Measurements from ENCODE around the gene IRAK1.

IRAK1 gene

DNA sequence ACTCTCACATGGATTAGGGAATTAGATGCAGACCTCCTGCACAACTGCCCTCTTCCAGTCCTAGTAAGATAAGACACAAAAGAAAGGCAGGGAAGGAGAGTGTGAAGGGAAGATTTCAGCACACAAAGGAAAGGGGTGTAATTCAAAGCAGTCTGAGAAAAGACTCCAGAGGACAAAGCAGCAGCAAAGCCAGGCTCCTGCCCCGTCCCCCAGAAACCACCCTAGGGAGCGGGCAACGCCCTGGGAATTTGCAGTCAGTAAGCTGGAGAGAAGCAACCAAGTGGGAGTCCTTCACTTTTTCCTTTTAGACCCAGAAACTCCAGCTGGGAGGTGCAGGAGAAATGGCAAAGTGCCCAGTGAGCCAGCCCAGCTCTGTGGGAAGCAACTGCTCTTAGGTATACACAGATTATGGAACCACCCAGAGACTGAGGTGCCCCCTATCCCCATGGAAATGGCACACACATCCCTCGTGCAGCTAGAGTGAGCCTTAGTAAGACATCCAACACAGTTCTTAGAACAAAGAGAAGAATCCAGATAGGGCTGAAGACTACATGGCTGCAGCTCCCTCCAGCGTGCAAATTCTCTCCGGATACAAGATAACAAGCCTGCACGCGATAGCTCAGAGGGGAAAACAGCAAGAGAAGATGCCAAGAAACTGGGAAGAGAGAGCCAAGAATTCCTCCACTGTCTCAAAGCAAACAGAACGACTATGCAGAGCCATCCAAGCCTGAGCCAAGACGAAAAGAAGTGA is 26.5 kb upstream of the IRAK1 start:
- no CpG with 5 or more reads among the region's 10 CpGs for WGBS (ENCODE audit: extremely low coverage, insufficient coverage, low lambda C conversion rate)
- no peak overlapping the region for H3K4me3 ChIP-seq (ENCODE audit: low read length)
- no peak overlapping the region for H2BK120ac ChIP-seq (ENCODE audit: low read depth, low read length)
- no peaks in the 10 kb centered on the region for H3K4me1 ChIP-seq (ENCODE audit: control insufficient read depth, low read depth, low read length)
- no peak overlapping the region for H2BK15ac ChIP-seq (replicated peaks; ENCODE audit: low read depth)
- no peak overlapping the region for H2AK5ac ChIP-seq (ENCODE audit: low read length)
- H3K9ac ChIP-seq (ENCODE audit: low read length), result no peak overlapping the region
- no peak overlapping the region for H2BK5ac ChIP-seq (ENCODE audit: low read length)
- peak overlapping the region; percentile 2 for H3K56ac ChIP-seq (ENCODE audit: low read length)
- no peak overlapping the region for H4K8ac ChIP-seq (ENCODE audit: low read depth, low read length)
- H3K4me2 ChIP-seq (ENCODE audit: low read length), result no peak overlapping the region
- H3K23ac ChIP-seq (ENCODE audit: low read length), result no peak overlapping the region
- no peak overlapping the region for H3K4ac ChIP-seq (ENCODE audit: low read depth, low read length)
- H3K79me1 ChIP-seq (ENCODE audit: low read length), result peaks cover 4% of the 10 kb centered on the region
- peak; percentile 71 for DNase-seq
- peak overlapping the region; percentile 86 for H3K27ac ChIP-seq (ENCODE audit: low read depth, low read length)
- H4K5ac ChIP-seq (ENCODE audit: low read length), result no peak overlapping the region
- no peaks in the 10 kb centered on the region for H3K27me3 ChIP-seq (ENCODE audit: insufficient read depth, low read length, poor library complexity)
- H3K79me2 ChIP-seq (ENCODE audit: control insufficient read depth, insufficient read depth, low read length), result peaks cover 2% of the 10 kb centered on the region
- H3K18ac ChIP-seq (ENCODE audit: low read length), result no peak overlapping the region
- H3K36me3 ChIP-seq (ENCODE audit: control insufficient read depth, insufficient read depth, low read length), result no peaks in the 10 kb centered on the region

GRCh38 chrX:154044091-154044490 is 24.4 kb upstream of the IRAK1 start:
- no peak overlapping the region for H3K4me2 ChIP-seq (ENCODE audit: low read length)
- no peak overlapping the region for H2BK120ac ChIP-seq (ENCODE audit: low read depth, low read length)
- DNase-seq, result no peak
- no peaks in the 10 kb centered on the region for H3K27me3 ChIP-seq (ENCODE audit: insufficient read depth, low read length, poor library complexity)
- WGBS (ENCODE audit: extremely low coverage, insufficient coverage, low lambda C conversion rate), result no CpG with 5 or more reads among the region's 6 CpGs
- H3K18ac ChIP-seq (ENCODE audit: low read length), result no peak overlapping the region
- no peak overlapping the region for H2BK15ac ChIP-seq (replicated peaks; ENCODE audit: low read depth)
- no peak overlapping the region for H3K56ac ChIP-seq (ENCODE audit: low read length)
- H3K23ac ChIP-seq (ENCODE audit: low read length), result no peak overlapping the region
- H3K4me3 ChIP-seq (ENCODE audit: low read length), result no peak overlapping the region
- H2AK5ac ChIP-seq (ENCODE audit: low read length), result no peak overlapping the region
- peaks cover 2% of the 10 kb centered on the region for H3K79me2 ChIP-seq (ENCODE audit: control insufficient read depth, insufficient read depth, low read length)
- no peak overlapping the region for H2BK5ac ChIP-seq (ENCODE audit: low read length)
- H3K79me1 ChIP-seq (ENCODE audit: low read length), result no peaks in the 10 kb centered on the region
- no peaks in the 10 kb centered on the region for H3K4me1 ChIP-seq (ENCODE audit: control insufficient read depth, low read depth, low read length)
- H3K4ac ChIP-seq (ENCODE audit: low read depth, low read length), result no peak overlapping the region
- no peak overlapping the region for H3K9ac ChIP-seq (ENCODE audit: low read length)
- H4K5ac ChIP-seq (ENCODE audit: low read length), result no peak overlapping the region
- H3K27ac ChIP-seq (ENCODE audit: low read depth, low read length), result no peak overlapping the region
- H4K8ac ChIP-seq (ENCODE audit: low read depth, low read length), result no peak overlapping the region
- H3K36me3 ChIP-seq (ENCODE audit: control insufficient read depth, insufficient read depth, low read length), result no peaks in the 10 kb centered on the region

DNA sequence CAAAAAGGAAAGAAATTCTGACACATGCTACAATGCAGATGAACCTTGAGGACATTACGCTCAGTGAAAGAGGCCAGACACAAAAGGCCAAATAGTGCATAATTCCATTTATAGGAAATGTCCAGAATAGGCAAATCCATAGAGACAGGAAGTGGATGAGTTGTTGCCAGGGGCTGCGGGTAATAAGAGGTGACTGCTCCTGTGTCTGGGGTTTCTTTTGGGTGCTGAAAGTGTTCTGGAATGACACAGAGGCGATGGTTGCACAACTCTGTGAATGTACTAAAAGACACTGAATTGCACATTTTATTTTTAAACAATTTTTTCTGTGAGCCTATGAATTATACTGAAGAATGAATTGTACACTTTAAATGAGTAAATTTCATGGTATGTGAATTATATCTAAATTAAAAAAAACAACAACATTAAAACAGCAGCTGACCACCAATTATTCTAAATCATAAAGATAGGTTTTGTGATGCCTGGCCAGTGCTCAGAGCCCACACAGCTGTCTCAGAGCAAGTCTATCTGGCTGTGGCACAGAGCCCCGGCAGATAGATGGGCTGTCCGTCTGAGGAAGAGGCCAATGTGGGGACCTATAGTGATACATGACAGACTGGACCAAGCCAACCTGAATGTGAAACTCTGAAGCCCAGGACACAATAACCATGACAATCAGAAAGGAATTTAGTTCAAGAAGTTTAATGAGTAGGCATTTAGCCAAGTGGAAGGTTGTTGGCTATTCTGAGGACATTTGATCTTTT is 23.5 kb upstream of the IRAK1 start:
- Histone ChIP-seq H2BK5ac (ENCODE audit: low read length) (no peak overlapping the region), H3K79me2 (ENCODE audit: control insufficient read depth, insufficient read depth, low read length) (peaks cover 2% of the 10 kb centered on the region), H3K79me1 (ENCODE audit: low read length) (no peaks in the 10 kb centered on the region), H3K36me3 (ENCODE audit: control insufficient read depth, insufficient read depth, low read length) (no peaks in the 10 kb centered on the region), H3K27me3 (ENCODE audit: insufficient read depth, low read length, poor library complexity) (no peaks in the 10 kb centered on the region), H3K18ac (ENCODE audit: low read length) (no peak overlapping the region), H3K27ac (ENCODE audit: low read depth, low read length) (no peak overlapping the region), H3K4me1 (ENCODE audit: control insufficient read depth, low read depth, low read length) (no peaks in the 10 kb centered on the region), H3K4me3 (ENCODE audit: low read length) (no peak overlapping the region), H3K4ac (ENCODE audit: low read depth, low read length) (no peak overlapping the region), H3K4me2 (ENCODE audit: low read length) (no peak overlapping the region), H3K56ac (ENCODE audit: low read length) (no peak overlapping the region), H3K9ac (ENCODE audit: low read length) (no peak overlapping the region), H2BK120ac (ENCODE audit: low read depth, low read length) (no peak overlapping the region), H2AK5ac (ENCODE audit: low read length) (no peak overlapping the region), H4K8ac (ENCODE audit: low read depth, low read length) (no peak overlapping the region), H3K23ac (ENCODE audit: low read length) (no peak overlapping the region), H4K5ac (ENCODE audit: low read length) (no peak overlapping the region), H2BK15ac (replicated peaks; ENCODE audit: low read depth) (no peak overlapping the region)
- no peak for DNase-seq
- WGBS (ENCODE audit: extremely low coverage, insufficient coverage, low lambda C conversion rate), result no CpG with 5 or more reads among the region's 5 CpGs

- Histone ChIP-seq H3K56ac (ENCODE audit: low read length) (no peak overlapping the region), H3K36me3 (ENCODE audit: control insufficient read depth, insufficient read depth, low read length) (no peaks in the 10 kb centered on the region), H3K79me2 (ENCODE audit: control insufficient read depth, insufficient read depth, low read length) (peaks cover 2% of the 10 kb centered on the region), H3K79me1 (ENCODE audit: low read length) (no peaks in the 10 kb centered on the region), H3K4me1 (ENCODE audit: control insufficient read depth, low read depth, low read length) (no peaks in the 10 kb centered on the region), H3K4me3 (ENCODE audit: low read length) (no peak overlapping the region), H2AK5ac (ENCODE audit: low read length) (no peak overlapping the region), H3K9ac (ENCODE audit: low read length) (no peak overlapping the region), H4K5ac (ENCODE audit: low read length) (no peak overlapping the region), H4K8ac (ENCODE audit: low read depth, low read length) (no peak overlapping the region), H3K18ac (ENCODE audit: low read length) (no peak overlapping the region), H2BK5ac (ENCODE audit: low read length) (no peak overlapping the region), H3K27me3 (ENCODE audit: insufficient read depth, low read length, poor library complexity) (no peaks in the 10 kb centered on the region), H3K4ac (ENCODE audit: low read depth, low read length) (no peak overlapping the region), H2BK15ac (replicated peaks; ENCODE audit: low read depth) (no peak overlapping the region), H3K4me2 (ENCODE audit: low read length) (no peak overlapping the region), H3K27ac (ENCODE audit: low read depth, low read length) (no peak overlapping the region), H2BK120ac (ENCODE audit: low read depth, low read length) (no peak overlapping the region), H3K23ac (ENCODE audit: low read length) (no peak overlapping the region)
- WGBS (ENCODE audit: extremely low coverage, insufficient coverage, low lambda C conversion rate), result no CpG with 5 or more reads among the region's 13 CpGs
- no peak for DNase-seq
Observed at GRCh38 chrX:154040863-154041262, 21.2 kb upstream of the IRAK1 start.

DNA sequence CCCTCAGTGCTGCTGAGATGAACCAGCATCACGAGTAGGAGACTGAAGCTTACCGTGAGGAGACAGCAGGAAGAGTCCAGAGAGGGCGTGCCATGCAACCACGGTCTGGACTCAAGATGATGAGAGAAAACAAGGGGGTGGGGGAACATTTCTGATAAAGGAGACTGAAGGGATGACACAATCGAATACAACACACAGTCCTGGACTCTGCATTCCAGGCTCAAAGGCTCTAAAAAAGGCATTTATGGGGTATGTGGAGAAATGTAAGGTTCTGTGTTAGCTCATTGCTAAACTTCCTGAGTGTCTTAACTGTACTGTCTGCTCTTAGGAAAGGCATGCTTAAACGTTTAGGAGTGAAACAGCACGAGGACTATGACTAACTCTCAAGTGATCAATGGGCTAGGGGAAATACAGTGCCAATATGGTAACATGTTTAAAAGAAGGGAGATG is 20.6 kb upstream of the IRAK1 start:
- Histone ChIP-seq H3K79me2 (ENCODE audit: control insufficient read depth, insufficient read depth, low read length) (peaks cover 2% of the 10 kb centered on the region), H3K18ac (ENCODE audit: low read length) (no peak overlapping the region), H2BK5ac (ENCODE audit: low read length) (no peak overlapping the region), H3K36me3 (ENCODE audit: control insufficient read depth, insufficient read depth, low read length) (no peaks in the 10 kb centered on the region), H2BK120ac (ENCODE audit: low read depth, low read length) (no peak overlapping the region), H2AK5ac (ENCODE audit: low read length) (no peak overlapping the region), H3K56ac (ENCODE audit: low read length) (no peak overlapping the region), H3K9ac (ENCODE audit: low read length) (no peak overlapping the region), H3K4me2 (ENCODE audit: low read length) (no peak overlapping the region), H3K27me3 (ENCODE audit: insufficient read depth, low read length, poor library complexity) (no peaks in the 10 kb centered on the region), H3K4me1 (ENCODE audit: control insufficient read depth, low read depth, low read length) (no peaks in the 10 kb centered on the region), H4K5ac (ENCODE audit: low read length) (no peak overlapping the region), H3K4ac (ENCODE audit: low read depth, low read length) (no peak overlapping the region), H3K27ac (ENCODE audit: low read depth, low read length) (no peak overlapping the region), H2BK15ac (replicated peaks; ENCODE audit: low read depth) (no peak overlapping the region), H3K79me1 (ENCODE audit: low read length) (no peaks in the 10 kb centered on the region), H3K23ac (ENCODE audit: low read length) (no peak overlapping the region), H4K8ac (ENCODE audit: low read depth, low read length) (no peak overlapping the region), H3K4me3 (ENCODE audit: low read length) (no peak overlapping the region)
- DNase-seq, result no peak
- WGBS (ENCODE audit: extremely low coverage, insufficient coverage, low lambda C conversion rate), result no CpG with 5 or more reads among the region's 7 CpGs

Measured in mesendoderm (in vitro differentiated cells).